Fibroblast of lung (primary cell): ENCODE results near the gene RASSF4. TPM values are rescaled to one million over a fixed set of nuclear protein-coding genes. Genes with fewer than 3 reads are reported as not detected.

ENCODE experiments used
- DNase-seq, 2 donors: peaks; one replicate each; pipeline versions ENCODE4 v3.0.0 to v3.0.0-alpha.2; 2010; ENCODE audit warnings: low read depth in 2 of 2
- H2AFZ ChIP-seq: 2 replicates; pipeline ENCODE4 v1.5.1; 2012; ENCODE audit warnings: low read length, control low read depth, inconsistent platforms
- H3K27ac ChIP-seq: 2 replicates; pipeline ENCODE4 v1.5.1; 2011; ENCODE audit warnings: low read length, control low read depth; ENCODE audit not compliant: insufficient read depth
- H3K27me3 ChIP-seq: 2 replicates; pipeline ENCODE4 v1.5.1; 2011; ENCODE audit warnings: mild to moderate bottlenecking, low read length; ENCODE audit not compliant: control insufficient read depth, insufficient read depth
- H3K36me3 ChIP-seq: 2 replicates; pipeline ENCODE4 v1.5.1; 2011; ENCODE audit warnings: low read length; ENCODE audit not compliant: control insufficient read depth, insufficient read depth
- H3K4me1 ChIP-seq: 2 replicates; pipeline ENCODE4 v1.5.1; 2011; ENCODE audit warnings: low read length; ENCODE audit not compliant: control insufficient read depth, insufficient read depth; ENCODE audit errors: extremely low read depth
- H3K4me2 ChIP-seq: 2 replicates; pipeline ENCODE4 v1.5.1; 2011; ENCODE audit warnings: low read length, control low read depth; ENCODE audit not compliant: insufficient read depth; ENCODE audit errors: extremely low read depth
- H3K4me3 ChIP-seq, 4 experiments: fragments of 200-600 bp in 1 of 4; sonication (generic) in 1 of 4; replicated peaks in 1 of 4; 2 replicates each; pipeline ENCODE4 v1.5.1; 2011 to 2016; ENCODE audit warnings: low read length in 4 of 4, low read depth in 3 of 4, mild to moderate bottlenecking in 3 of 4, control low read depth in 2 of 4, inconsistent platforms in 1 of 4, mixed read lengths in 1 of 4; ENCODE audit not compliant: insufficient read depth in 1 of 4; ENCODE audit errors: control extremely low read depth in 1 of 4
- H3K79me2 ChIP-seq: 2 replicates; pipeline ENCODE4 v1.5.1; 2012; ENCODE audit warnings: mild to moderate bottlenecking, low read length, inconsistent platforms; ENCODE audit not compliant: control insufficient read depth, insufficient read depth
- H3K9ac ChIP-seq: 2 replicates; pipeline ENCODE4 v1.5.1; 2011; ENCODE audit warnings: mild to moderate bottlenecking, low read length, control low read depth; ENCODE audit not compliant: insufficient read depth
- H3K9me3 ChIP-seq: 2 replicates; pipeline ENCODE4 v1.5.1; 2012; ENCODE audit warnings: low read depth, low read length; ENCODE audit not compliant: control insufficient read depth, insufficient read depth
- H4K20me1 ChIP-seq: 2 replicates; pipeline ENCODE4 v1.5.1; 2011; ENCODE audit warnings: low read length; ENCODE audit not compliant: control insufficient read depth, insufficient read depth; ENCODE audit errors: extremely low read depth
- CTCF ChIP-seq, 2 donors: IDR thresholded peaks in 1 of 2; conservative IDR thresholded peaks in 1 of 2; 1 replicate in 1 of 2; 2 replicates in 1 of 2; pipeline ENCODE4 v1.5.1; 2011 to 2012; ENCODE audit warnings: low read length in 2 of 2, control low read depth in 1 of 2, inconsistent platforms in 1 of 2, low read depth in 1 of 2, mild to moderate bottlenecking in 1 of 2
- EZH2 ChIP-seq: IDR thresholded peaks from 2 replicates; pipeline ENCODE4 v1.5.1; 2012; ENCODE audit warnings: low read length, control low read depth, mild to moderate bottlenecking; ENCODE audit errors: missing control alignments
- polyA plus RNA-seq, 2 donors: library from polyadenylated mRNA; depleted of rRNA in 1 of 2; stranded (reverse) in 1 of 2; unstranded in 1 of 2; fragments of >200 nt; gene quantifications; 2 replicates each; pipeline ENCODE4 v1.2.1, GENCODE V29; 2011 to 2012; ENCODE audit warnings: missing spikeins in 1 of 2
- total RNA-seq: library from RNA; depleted of rRNA; stranded (reverse); fragments of >200 nt; gene quantifications from 2 replicates; pipeline ENCODE4 v1.2.1, GENCODE V29; 2014

Gene RASSF4
- total and polyA plus RNA-seq, 2 donors (not counting 1 experiment from before 2014, with no cell fraction given): 6.4 to 11.4 TPM

DNA sequence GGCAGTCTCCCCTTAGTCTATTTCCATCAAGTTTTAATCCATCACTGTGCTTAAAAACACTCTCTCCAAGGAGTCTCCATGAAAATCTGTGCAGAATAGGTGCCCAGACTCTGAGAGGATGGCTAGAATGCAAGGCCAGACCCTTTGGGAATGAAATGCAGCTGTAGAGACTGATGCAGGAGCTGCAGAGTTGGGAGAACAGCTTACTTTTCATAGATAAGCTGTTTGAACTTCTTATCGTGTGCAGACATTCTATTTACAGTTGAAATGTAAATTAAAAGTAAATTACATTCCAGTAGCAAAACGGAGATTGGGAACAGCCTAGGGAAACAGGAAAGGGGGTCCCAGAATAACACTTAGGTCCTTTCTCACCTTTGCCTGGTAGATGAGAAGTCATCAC, 56.0 kb downstream of the RASSF4 start:
- no peak for TF ChIP-seq CTCF (conservative IDR thresholded peaks at IDR 0.05 in 1 of 2, IDR thresholded peaks at IDR 0.05 in 1 of 2; ENCODE audit: low read depth in 1 of 2, low read length in 2 of 2)
- no peak for TF ChIP-seq EZH2
- H3K9me3 ChIP-seq: no peaks in the 10 kb centered on the region
- H3K4me1 ChIP-seq: no peaks in the 10 kb centered on the region
- no peak for DNase-seq
- no peak overlapping the region for H3K9ac ChIP-seq
- H3K27me3 ChIP-seq: no peaks in the 10 kb centered on the region
- no peaks in the 10 kb centered on the region for H3K36me3 ChIP-seq
- H3K27ac ChIP-seq: no peak overlapping the region
- no peak overlapping the region for H3K4me2 ChIP-seq
- H3K79me2 ChIP-seq: no peaks in the 10 kb centered on the region
- no peaks in the 10 kb centered on the region for H4K20me1 ChIP-seq
- no peak overlapping the region for H2AFZ ChIP-seq
- no peak overlapping the region for H3K4me3 ChIP-seq

DNA sequence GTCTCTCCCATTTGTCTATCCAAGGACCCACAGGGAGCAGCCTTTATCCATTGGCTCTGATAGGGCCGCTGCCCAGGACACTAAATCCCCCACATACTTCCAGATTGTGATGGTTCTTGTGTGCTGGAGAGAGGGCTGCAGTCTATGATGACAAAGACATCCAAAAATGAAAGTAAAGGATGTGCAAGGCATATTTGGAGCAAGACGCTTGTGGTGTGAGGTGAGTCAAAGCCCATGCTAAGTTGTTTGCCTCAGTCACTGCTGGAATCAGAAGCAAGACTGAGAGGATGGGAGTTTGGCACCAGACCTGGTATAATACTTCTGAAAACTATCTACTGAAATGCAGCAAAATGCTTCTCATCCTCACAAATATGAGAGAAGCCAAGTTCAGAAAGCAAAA, 63.8 kb downstream of the RASSF4 start:
- TF ChIP-seq CTCF (conservative IDR thresholded peaks at IDR 0.05 in 1 of 2, IDR thresholded peaks at IDR 0.05 in 1 of 2; ENCODE audit: low read depth in 1 of 2, low read length in 2 of 2) (no peak), EZH2 (no peak)
- no peak overlapping the region for H3K4me3 ChIP-seq
- H3K9ac ChIP-seq: no peak overlapping the region
- no peaks in the 10 kb centered on the region for H3K79me2 ChIP-seq
- no peak overlapping the region for H3K4me2 ChIP-seq
- H2AFZ ChIP-seq: no peak overlapping the region
- no peak overlapping the region for H3K27ac ChIP-seq
- no peaks in the 10 kb centered on the region for H4K20me1 ChIP-seq
- no peaks in the 10 kb centered on the region for H3K9me3 ChIP-seq
- H3K27me3 ChIP-seq: no peaks in the 10 kb centered on the region
- no peaks in the 10 kb centered on the region for H3K36me3 ChIP-seq
- H3K4me1 ChIP-seq: no peaks in the 10 kb centered on the region
- DNase-seq: peak in 1 of 2 donors; percentile 4

DNA sequence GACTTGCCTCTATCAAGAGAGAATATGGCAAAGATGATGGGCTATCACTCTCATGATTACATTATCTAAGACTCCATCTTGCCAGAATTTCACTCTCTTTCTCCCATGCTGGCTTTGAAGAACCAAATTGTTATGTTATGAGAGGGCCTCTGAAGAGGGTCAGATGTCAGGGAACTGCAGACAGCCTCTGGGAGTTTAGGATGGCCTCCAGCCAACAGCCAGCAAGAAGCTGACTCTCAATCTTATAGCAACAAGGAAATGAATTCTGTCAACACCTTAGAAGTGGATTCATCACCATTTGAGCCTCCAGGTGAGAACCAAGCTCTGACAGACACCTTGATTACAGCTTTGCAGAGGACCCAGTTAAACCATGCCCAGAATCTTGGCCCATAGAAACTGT, 74.7 kb downstream of the RASSF4 start:
- Histone ChIP-seq H2AFZ (no peak overlapping the region), H3K79me2 (no peaks in the 10 kb centered on the region), H3K9me3 (no peaks in the 10 kb centered on the region), H3K9ac (no peak overlapping the region), H3K36me3 (no peaks in the 10 kb centered on the region), H3K4me2 (no peak overlapping the region), H3K27ac (no peak overlapping the region), H4K20me1 (no peaks in the 10 kb centered on the region), H3K4me3 (no peak overlapping the region), H3K4me1 (no peaks in the 10 kb centered on the region), H3K27me3 (no peaks in the 10 kb centered on the region)
- TF ChIP-seq EZH2: no peak
- no peak for TF ChIP-seq CTCF (conservative IDR thresholded peaks at IDR 0.05 in 1 of 2, IDR thresholded peaks at IDR 0.05 in 1 of 2; ENCODE audit: low read depth in 1 of 2, low read length in 2 of 2)
- peak; percentile 2 to 4 for DNase-seq
